ENCODE measurements around the gene NUDT3. TPM values are rescaled to one million over a fixed set of nuclear protein-coding genes. Genes with fewer than 3 reads are reported as not detected.
"Not testable (repeated sequence)": the region's sequence is repeated elsewhere in the genome, so short reads cannot be mapped to it uniquely, and the experiment has no call there.

The NUDT3 gene
- 21.5 and 26.1 TPM in 2 replicates for total RNA-seq (2014; rRNA removed)
- 6.4 TPM for polyA plus RNA-seq (2012)

GRCh38 chr6:34392497-34393190, at the start of gene NUDT3:
NUDT3 (minus strand) TSS chr6:34392669; CDS start chr6:34392362, 307 bp downstream.
- DNase-seq (ENCODE audit: low read depth): peak; percentile 89

DNA sequence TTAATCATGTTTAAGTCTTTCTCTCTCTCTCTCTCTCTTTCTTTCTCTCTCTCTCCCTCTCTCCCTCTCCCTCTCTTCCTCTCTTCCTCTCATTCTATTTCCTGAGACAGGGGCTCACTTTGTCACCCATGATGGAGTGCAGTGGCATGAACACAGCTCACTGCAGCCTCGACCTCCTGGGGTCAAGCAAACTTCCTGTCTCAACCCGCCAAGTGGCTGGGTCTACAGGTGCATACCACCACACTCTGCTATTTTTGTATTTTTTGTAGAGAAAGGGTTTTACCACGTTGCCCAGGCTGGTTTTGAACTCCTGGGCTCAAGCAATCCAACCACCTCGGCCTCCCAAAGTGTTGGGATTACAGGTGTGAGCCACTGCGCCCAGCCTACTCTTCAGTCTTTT, 49.1 kb upstream of the NUDT3 start:
- no peak for DNase-seq (ENCODE audit: low read depth)

GRCh38 chr6:34439442-34439841, 47.0 kb upstream of the NUDT3 start:
- DNase-seq (ENCODE audit: low read depth): no peak

DNA sequence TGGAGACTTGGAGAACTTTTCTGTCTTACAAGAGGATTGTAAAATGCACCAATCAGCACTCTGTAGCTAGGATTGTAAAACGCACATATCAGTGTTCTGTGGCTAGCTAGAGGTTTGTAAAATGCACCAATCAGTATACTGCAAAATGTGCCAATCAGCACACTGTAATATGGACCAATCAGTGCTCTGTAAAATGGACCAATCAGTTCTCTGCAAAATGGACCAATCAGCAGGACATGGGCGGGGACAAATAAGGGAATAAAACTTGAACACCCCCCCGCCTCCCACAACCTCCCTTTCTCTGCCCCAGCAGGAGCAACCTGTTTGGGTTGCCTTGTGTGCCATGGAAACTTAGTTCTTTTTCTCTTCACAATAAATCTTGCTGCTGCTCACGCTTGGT, 46.2 kb upstream of the NUDT3 start:
- no peak for DNase-seq (ENCODE audit: low read depth)

DNA sequence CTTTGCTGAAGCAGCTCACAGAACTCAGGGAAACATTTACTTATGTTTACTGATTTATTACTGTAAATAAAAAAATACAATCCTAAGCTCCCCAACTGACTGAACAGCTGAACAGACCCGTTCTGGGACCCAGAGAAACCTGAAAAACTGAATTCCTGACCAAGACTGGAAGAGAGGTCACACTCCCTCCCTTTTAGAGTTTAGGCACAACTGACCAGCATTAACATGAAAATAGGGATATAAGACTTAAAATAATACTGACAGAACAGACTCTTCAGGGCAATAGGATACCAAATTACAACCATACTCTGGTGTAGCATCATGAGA, 45.1 kb upstream of the NUDT3 start:
- DNase-seq (ENCODE audit: low read depth): no peak

DNA sequence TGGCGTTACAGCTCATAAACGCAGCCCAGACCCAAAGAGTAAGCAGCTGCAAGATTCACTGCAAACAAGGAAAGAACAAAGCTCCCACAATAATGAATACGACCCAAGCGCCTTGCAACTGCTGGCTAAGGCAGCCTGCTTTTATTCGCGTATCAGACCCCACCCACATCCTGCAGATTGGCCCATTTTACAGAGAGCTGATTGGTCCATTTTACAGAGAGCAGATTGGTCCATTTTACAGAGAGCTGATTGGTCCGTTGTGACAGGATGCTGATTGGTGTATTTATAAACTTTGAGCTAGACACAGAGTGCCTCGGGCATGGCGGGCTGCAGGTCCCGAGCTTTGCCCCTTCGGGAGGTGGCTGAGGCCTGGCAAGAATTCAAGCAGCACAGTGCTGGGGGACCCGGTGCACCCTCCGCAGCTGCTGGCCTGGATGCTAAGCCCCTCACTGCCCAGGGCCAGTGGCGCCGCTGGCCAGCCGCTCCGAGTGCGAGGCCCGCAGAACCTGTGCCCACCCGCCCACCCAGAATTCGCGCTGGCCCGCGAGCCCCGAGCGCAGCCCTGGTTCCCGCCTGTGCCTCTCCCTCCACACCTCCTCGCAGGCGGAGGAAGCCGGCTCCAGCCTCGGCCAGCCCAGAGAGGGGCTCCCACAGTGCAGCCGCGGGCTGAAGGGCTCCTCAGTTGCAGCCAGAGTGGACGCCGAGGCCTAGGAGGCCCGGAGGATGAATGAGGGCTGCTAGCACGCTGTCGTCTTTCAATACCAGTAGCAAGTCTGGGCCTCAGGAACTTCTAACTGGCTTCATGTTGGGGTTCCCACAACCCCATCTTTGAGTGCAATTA, 44.6 kb upstream of the NUDT3 start:
- DNase-seq (ENCODE audit: low read depth): no peak

GRCh38 chr6:34435916-34436315, 43.4 kb upstream of the NUDT3 start:
- no peak for DNase-seq (ENCODE audit: low read depth)

DNA sequence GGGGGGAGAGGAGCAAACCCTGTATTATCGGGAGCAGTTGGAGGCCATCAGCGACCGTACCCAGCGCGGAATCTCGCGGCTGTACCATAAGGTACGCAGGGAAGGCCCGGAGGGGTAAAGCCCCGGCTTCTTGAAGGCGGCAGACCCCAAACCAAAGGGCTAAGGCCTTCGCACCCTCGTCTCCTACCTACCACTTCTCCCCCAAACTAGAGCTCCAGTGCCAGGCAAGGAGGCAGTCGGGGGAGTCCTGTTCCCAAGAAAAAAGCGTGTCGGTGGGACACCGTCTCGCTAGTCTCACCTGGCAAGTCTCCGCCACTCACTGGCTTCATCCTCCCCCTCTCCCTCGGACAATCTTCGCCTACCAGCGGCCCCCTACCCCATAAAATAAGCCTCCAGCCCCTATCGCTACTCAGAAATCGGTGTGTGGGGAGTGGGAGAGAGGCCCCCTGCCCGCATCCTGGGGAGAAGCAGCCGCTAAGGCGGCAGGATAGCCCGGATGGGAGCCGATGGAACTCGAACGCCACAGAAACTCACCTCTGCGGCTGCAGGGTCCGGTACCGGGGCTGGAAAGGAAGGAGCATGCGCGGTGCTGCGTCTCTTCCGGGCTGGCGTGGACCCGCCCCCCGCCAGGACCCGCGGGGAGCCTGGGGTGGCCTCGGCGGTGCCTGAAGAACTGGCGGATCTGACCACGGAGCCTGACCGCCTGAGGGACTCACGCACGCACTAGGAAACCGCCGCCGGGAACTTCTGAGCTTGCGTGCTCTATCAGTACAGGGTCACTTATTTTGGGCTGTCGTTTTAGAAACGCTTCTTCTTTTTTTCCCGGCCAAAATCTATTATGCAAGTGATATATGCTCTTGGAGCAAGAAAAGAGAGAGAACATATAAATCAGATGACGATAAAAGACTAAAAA, 33.3 kb upstream of the NUDT3 start, which contains the start of gene RPS10:
RPS10 (minus strand) TSS at position 572 of the 913 bp plus-strand sequence. CDS start 848 bp downstream, outside the sequence.
- peak; percentile 88 for DNase-seq (ENCODE audit: low read depth)

DNA sequence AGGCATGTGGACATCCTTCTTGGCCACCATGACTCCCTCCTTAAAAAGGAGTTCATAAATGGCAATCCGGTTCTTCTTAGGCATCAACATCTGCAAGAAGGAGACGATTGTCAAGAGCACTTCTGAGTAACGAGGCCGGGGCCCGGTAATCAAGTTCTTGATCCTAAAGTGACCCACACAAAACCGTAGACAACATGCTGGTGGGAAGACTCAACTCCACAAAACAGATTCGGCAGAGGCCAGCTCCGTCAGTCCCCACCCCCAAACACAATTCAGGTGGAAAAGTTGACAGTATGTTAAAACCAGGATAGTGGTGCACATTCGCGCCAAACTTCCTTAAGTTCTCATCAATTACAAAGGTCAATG, 32.6 kb upstream of the NUDT3 start:
- no peak for DNase-seq (ENCODE audit: low read depth)

DNA sequence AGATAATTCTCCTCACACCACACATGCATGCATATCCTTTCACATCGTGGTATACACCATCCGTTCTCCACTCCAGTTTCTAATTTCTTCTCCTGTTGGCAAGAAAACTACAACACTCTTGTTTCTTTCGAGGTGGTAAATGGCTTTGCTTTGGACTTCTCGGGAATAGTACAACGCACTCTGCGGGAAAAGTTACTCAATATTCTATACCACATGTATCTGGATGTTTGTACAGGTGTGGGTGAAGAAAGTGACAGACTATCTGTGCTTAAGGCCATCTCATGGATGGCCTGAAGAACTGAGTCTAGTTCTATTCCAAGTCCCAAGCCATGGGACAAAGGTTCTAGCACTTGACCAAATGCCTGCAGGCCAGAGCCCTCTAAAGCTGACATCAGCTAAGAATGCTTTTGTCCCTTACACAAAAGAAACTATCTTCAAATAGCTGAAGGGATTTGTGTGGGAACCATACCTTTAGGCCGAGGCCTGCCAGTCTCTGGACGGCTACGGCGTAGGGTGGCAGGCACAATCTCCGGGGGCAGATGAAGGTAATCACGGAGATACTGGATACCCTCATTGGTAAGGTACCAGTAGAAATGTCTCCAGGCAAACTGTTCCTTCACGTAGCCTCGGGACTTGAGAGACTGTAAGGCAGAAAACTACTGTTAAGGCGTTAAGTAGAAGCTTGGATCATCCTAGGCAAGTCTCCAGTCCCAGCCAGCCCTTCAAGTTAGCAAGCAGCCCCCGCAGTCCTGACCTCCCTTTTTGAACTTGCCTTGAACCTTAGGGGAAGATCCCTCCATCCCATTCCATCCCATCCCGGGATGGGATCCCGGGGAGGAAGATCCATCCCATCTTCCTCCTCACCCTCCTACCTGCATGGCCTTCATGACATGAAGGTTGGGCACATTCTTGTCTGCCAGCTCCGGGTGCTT, 32.0 kb upstream of the NUDT3 start:
- DNase-seq (ENCODE audit: low read depth): no peak

DNA sequence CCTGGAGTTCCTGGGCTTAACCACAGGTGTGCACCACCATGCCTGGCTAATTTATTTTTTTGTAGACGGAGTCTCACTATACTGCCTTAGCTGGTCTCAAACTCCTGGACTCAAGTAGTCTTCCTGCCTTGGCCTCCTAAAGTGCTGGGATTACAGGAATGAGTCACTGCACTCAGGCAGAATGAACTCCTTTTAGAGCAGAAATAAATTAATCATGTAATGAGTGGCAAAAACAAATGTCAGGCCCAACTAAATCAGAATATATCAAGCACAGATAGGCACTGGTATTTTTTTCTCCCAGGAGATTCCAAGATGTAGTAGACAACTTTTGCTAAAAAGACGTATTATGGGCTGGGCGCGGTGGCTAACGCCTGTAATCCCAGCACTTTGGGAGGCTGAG, 30.8 kb upstream of the NUDT3 start:
- DNase-seq (ENCODE audit: low read depth): peak; percentile 52

DNA sequence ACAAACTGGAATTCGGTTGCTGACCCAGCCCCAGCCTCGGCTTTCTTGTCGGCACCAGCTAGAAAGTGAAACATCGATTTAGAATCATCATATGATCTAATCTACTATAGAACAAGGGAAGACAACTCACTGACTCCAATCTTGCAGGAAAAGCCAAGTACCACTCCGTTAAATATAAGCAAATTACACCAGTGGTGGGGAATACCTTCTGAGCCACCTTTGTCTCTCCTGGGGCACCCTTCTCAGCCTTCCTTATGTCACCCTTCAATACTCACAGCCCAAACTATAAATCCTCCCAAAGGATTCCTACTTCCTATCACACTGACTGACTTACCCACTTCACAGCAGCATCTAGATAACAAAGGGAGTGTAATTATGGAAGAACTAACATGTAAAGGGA, 25.9 kb upstream of the NUDT3 start:
- DNase-seq (ENCODE audit: low read depth): no peak

DNA sequence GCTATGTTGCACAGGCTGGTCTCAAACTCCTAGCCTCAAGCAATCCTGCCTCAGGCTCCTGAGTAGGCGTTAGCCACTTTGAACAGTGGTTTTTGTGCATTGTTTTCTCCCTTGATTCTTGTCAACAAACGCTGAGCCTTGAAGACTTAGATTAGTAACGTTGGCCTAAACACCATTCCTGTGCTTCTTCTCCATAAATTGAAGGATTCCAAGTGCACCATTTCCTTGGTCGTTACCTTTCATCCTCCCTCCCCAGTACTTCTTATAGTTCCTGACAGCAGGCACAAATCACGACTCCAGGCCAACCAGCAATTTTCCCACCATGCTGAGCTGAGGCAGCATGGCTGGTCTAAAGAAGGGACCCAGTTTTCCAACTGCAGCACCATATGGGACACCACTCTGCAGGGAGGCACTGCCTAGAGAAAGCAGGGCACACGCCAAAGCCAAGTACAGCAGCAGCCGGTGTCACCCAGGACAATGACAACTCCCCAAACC, 24.5 kb upstream of the NUDT3 start:
- DNase-seq (ENCODE audit: low read depth): no peak

DNA sequence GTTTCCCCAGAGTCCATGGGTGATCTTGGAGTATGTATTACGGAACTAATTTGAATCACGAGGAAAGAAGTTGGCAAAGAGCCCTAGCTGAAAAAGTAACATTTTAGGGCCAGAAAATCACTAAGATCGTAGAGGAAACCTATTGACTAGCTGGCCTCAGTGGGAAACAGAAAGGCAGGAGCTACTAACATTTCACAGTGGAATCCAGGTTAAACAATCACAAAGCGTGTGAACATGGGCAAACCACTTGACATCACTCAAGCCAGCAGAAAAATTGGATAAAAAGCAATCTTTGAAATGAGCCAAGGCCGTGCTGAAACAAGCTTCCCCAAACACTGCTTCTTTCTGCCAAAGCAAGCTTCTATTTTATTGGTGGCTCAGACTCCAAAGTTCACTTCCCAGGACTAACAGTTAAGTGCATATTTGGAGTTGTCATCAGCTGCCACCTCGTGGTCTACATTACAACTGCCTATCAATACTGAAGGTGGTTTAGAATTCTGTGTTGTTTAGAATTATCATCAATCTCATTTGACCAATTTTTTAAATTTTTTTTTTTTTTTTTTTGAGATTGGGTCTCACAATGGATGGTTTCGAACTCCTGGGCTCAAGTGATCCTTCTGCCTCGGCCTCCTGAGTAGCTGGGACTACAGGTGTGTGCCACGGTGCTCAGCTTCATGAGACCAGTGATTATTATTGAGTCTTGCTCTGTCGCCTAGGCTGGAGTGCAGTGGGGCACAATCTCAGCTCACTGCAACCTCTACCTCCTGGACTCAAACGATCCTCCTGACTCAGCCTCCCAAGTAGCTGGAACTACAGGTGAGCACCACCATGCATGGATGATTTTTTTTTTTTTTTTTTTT, 22.8 kb upstream of the NUDT3 start:
- peak; percentile 72 for DNase-seq (ENCODE audit: low read depth)

DNA sequence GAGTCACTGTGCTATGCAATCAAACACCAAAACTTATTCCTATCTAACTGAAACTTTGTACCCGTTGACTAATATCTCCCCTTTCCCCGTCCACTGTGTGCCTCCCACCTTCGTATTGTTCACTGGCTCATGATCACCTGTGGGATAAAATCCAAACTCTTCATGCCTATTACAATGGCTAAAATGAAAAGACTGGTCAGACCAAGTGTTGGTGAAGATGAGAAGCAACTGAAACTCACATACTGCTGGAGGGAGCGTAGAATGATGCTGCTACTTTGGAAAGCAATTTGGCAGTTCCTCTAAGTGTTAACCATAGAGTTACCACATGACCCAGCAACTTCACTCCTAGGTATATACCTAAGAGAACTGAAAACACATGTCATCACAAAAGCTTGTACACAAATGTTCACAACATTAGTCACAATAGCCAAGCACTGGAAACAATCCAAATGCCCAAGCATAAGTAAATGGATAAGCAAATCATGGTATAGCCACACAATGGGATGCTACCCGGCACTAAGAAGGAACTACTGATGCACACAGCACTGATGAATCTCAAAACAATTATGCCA, 20.3 kb upstream of the NUDT3 start:
- DNase-seq (ENCODE audit: low read depth): peak; percentile 23

DNA sequence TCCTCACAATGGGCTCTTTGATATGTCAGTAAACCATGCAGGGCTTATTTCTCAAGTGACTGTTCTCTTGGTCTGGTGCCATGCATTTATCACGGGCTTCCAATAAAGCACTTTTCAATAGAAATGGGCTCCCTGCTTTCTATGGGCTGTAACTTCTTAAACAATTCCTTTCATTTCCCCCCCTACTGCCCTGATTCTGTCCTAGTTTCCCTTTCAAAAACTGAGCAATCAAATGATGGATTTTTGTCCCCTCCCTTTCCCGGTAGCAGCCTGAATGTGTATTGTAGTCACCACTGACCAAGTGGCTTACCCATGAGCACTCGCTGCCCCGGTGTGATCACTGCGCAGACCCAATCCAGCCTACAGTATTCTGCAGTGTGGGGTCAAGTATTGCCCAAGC, 19.5 kb upstream of the NUDT3 start:
- no peak for DNase-seq (ENCODE audit: low read depth)

- DNase-seq (ENCODE audit: low read depth): not testable (repeated sequence)
These were observed 15.4 kb upstream of the NUDT3 start for GRCh38 chr6:34407915-34408314.

GRCh38 chr6:34396518-34396917, 4.0 kb upstream of the NUDT3 start:
- no peak for DNase-seq (ENCODE audit: low read depth)

- DNase-seq (ENCODE audit: low read depth): no peak
These were observed 1.5 kb upstream of the NUDT3 start for GRCh38 chr6:34393966-34394305.

Data from LHCN-M2 (cell line).